Duodenal mucosa (tissue), 2 donors: ENCODE results near the gene SNX9.
A peak's percentile ranks its signal among the peaks of the same experiment; 100 is the strongest.
"Not testable (repeated sequence)": the region's sequence is repeated elsewhere in the genome, so short reads cannot be mapped to it uniquely, and the experiment has no call there.

Experiments
- H3K27ac ChIP-seq: one replicate; pipeline ENCODE4 v1.7.0; 2013; ENCODE audit warnings: low read depth, low read length
- H3K27me3 ChIP-seq, 2 donors: one replicate each; pipeline ENCODE4 v1.7.0; 2013; ENCODE audit warnings: low read length in 2 of 2, control low read depth in 1 of 2; ENCODE audit not compliant: insufficient read depth in 2 of 2, control insufficient read depth in 1 of 2
- H3K36me3 ChIP-seq, 2 donors: one replicate each; pipeline ENCODE4 v1.7.0; 2013; ENCODE audit warnings: low read length in 2 of 2, control low read depth in 1 of 2; ENCODE audit not compliant: insufficient read depth in 2 of 2, control insufficient read depth in 1 of 2
- H3K4me1 ChIP-seq, 2 donors: one replicate each; pipeline ENCODE4 v1.7.0; 2013; ENCODE audit warnings: low read length in 2 of 2, control low read depth in 1 of 2; ENCODE audit not compliant: insufficient read depth in 2 of 2, control insufficient read depth in 1 of 2
- H3K4me3 ChIP-seq, 2 donors: one replicate each; pipeline ENCODE4 v1.7.0; 2013; ENCODE audit warnings: low read length in 2 of 2, low read depth in 1 of 2
- H3K9ac ChIP-seq, 2 donors: one replicate each; pipeline ENCODE4 v1.7.0; 2013; ENCODE audit warnings: low read length in 2 of 2, low read depth in 1 of 2
- H3K9me3 ChIP-seq, 2 donors: one replicate each; pipeline ENCODE4 v1.7.0; 2013; ENCODE audit warnings: low read length in 2 of 2, control low read depth in 1 of 2; ENCODE audit not compliant: control insufficient read depth in 1 of 2

The SNX9 gene

GRCh38 chr6:157946865-157947532 lies 124.0 kb downstream of the SNX9 start:
- peaks cover 7 to 8% of the 10 kb centered on the region in 2 donors for H3K4me1 ChIP-seq
- H3K36me3 ChIP-seq = peaks cover 4 to 28% of the 10 kb centered on the region in 2 donors
- no peak overlapping the region for H3K9ac ChIP-seq
- peaks cover 0 to 7% of the 10 kb centered on the region in 2 donors for H3K9me3 ChIP-seq
- H3K27me3 ChIP-seq = no peaks in the 10 kb centered on the region
- no peak overlapping the region for H3K27ac ChIP-seq
- H3K4me3 ChIP-seq = no peak overlapping the region

GRCh38 chr6:157950899-157951298 lies 127.9 kb downstream of the SNX9 start:
- not testable (repeated sequence) for H3K9me3 ChIP-seq, H3K27ac ChIP-seq, H3K36me3 ChIP-seq, H3K4me3 ChIP-seq, H3K27me3 ChIP-seq, H3K9ac ChIP-seq
- H3K4me1 ChIP-seq = peaks cover 34 to 36% of the 10 kb centered on the region in 2 donors

GRCh38 chr6:157951828-157952227 lies 128.8 kb downstream of the SNX9 start:
- peak overlapping the region; percentile 30 to 42 for H3K4me3 ChIP-seq
- H3K36me3 ChIP-seq = no peaks in the 10 kb centered on the region
- peaks cover 34 to 36% of the 10 kb centered on the region in 2 donors for H3K4me1 ChIP-seq
- H3K27ac ChIP-seq = no peak overlapping the region
- H3K9ac ChIP-seq = peak overlapping the region in 1 of 2 donors; percentile 36
- H3K9me3 ChIP-seq = peaks cover 0 to 7% of the 10 kb centered on the region in 2 donors
- H3K27me3 ChIP-seq = no peaks in the 10 kb centered on the region

- no peaks in the 10 kb centered on the region for H3K27me3 ChIP-seq
- peak overlapping the region; percentile 93 for H3K27ac ChIP-seq
- no peak overlapping the region for H3K4me3 ChIP-seq
- H3K9ac ChIP-seq = peak overlapping the region; percentile 73 to 80
- H3K9me3 ChIP-seq = peaks cover under 1 to 12% of the 10 kb centered on the region in 2 donors
- H3K36me3 ChIP-seq = no peaks in the 10 kb centered on the region
- H3K4me1 ChIP-seq = peaks cover 34 to 36% of the 10 kb centered on the region in 2 donors
These were observed 129.9 kb downstream of the SNX9 start for GRCh38 chr6:157952861-157953351.

- Histone ChIP-seq H3K4me3 (peak overlapping the region; percentile 49 to 61), H3K9me3 (peaks cover 6 to 19% of the 10 kb centered on the region in 2 donors), H3K4me1 (peaks cover 34 to 36% of the 10 kb centered on the region in 2 donors), H3K27me3 (no peaks in the 10 kb centered on the region), H3K9ac (peak overlapping the region; percentile 73 to 80), H3K36me3 (no peaks in the 10 kb centered on the region), H3K27ac (peak overlapping the region; percentile 93)
These were observed 130.6 kb downstream of the SNX9 start for GRCh38 chr6:157953580-157954091.

- Histone ChIP-seq H3K9ac (peak overlapping the region; percentile 73 to 80), H3K4me3 (peak overlapping the region; percentile 49 to 61), H3K36me3 (no peaks in the 10 kb centered on the region), H3K4me1 (peaks cover 34 to 36% of the 10 kb centered on the region in 2 donors), H3K27me3 (no peaks in the 10 kb centered on the region), H3K27ac (peak overlapping the region; percentile 93), H3K9me3 (peaks cover 8 to 24% of the 10 kb centered on the region in 2 donors)
These were observed 131.4 kb downstream of the SNX9 start for GRCh38 chr6:157954150-157955117.

- no peak overlapping the region for H3K27ac ChIP-seq
- H3K9me3 ChIP-seq = peaks cover 11 to 25% of the 10 kb centered on the region in 2 donors
- peaks cover 34 to 36% of the 10 kb centered on the region in 2 donors for H3K4me1 ChIP-seq
- no peak overlapping the region for H3K4me3 ChIP-seq
- no peaks in the 10 kb centered on the region for H3K27me3 ChIP-seq
- H3K9ac ChIP-seq = no peak overlapping the region
- H3K36me3 ChIP-seq = no peaks in the 10 kb centered on the region
These were observed 132.6 kb downstream of the SNX9 start for GRCh38 chr6:157955675-157956074.

- H3K4me1 ChIP-seq = peaks cover 34 to 35% of the 10 kb centered on the region in 2 donors
- H3K27me3 ChIP-seq = no peaks in the 10 kb centered on the region
- H3K9me3 ChIP-seq = peaks cover 11 to 25% of the 10 kb centered on the region in 2 donors
- H3K27ac ChIP-seq = no peak overlapping the region
- H3K4me3 ChIP-seq = no peak overlapping the region
- H3K9ac ChIP-seq = no peak overlapping the region
- H3K36me3 ChIP-seq = no peaks in the 10 kb centered on the region
These were observed 133.2 kb downstream of the SNX9 start for GRCh38 chr6:157956171-157956730.

- Histone ChIP-seq H3K9me3 (peaks cover 11 to 25% of the 10 kb centered on the region in 2 donors), H3K4me3 (no peak overlapping the region), H3K9ac (no peak overlapping the region), H3K4me1 (peaks cover 4 to 5% of the 10 kb centered on the region in 2 donors), H3K27ac (no peak overlapping the region), H3K36me3 (no peaks in the 10 kb centered on the region), H3K27me3 (no peaks in the 10 kb centered on the region)
These were observed 136.6 kb downstream of the SNX9 start for GRCh38 chr6:157959451-157960227.
